SK-N-SH (cell line): ENCODE results near the gene KCNT1. TPM values are rescaled to one million over a fixed set of nuclear protein-coding genes. Genes with fewer than 3 reads are reported as not detected.

Source experiments
- CTCF ChIA-PET: fragments of 300-600, 350-600 bp; formaldehyde crosslinking; extraction: SDS; loops from one replicate; lab custom pipeline; 2021; lab: Yijun Ruan, JAX
- POLR2A ChIA-PET: fragments of 350-600 bp; sonication (Branson Sonifier 250); formaldehyde crosslinking; extraction: SDS; loops from one replicate; lab custom pipeline; 2020; ENCODE audit warnings: antibody characterized with exemption, inconsistent platforms; lab: Yijun Ruan, JAX
- DNase-seq: peaks from one replicate; pipeline ENCODE4 v3.0.0; 2012
- H2AFZ ChIP-seq: fragments of 200-600 bp; sonication (generic); 2 replicates; pipeline ENCODE4 v1.8.1; 2016; ENCODE audit warnings: antibody characterized with exemption, mild to moderate bottlenecking, low read depth
- H3F3A ChIP-seq: fragments of 200-600 bp; sonication (generic); replicated peaks from 2 replicates; pipeline ENCODE3; 2016; ENCODE audit warnings: antibody characterized with exemption, mild to moderate bottlenecking; ENCODE audit not compliant: insufficient read depth
- H3K27ac ChIP-seq, 2 experiments: fragments of 200-500 bp in 1 of 2; fragments of 200-600 bp in 1 of 2; sonication (Bioruptor generic) in 1 of 2; sonication (generic), shearing (Covaris generic) in 1 of 2; 2 replicates each; pipeline versions ENCODE4 v1.5.1 to v1.6.1; 2014 to 2016; ENCODE audit warnings: low read depth in 2 of 2, inconsistent platforms in 1 of 2, low read length in 1 of 2, mild to moderate bottlenecking in 1 of 2, mixed read lengths in 1 of 2
- H3K27me3 ChIP-seq: fragments of 200-600 bp; sonication (generic), shearing (Covaris generic); 2 replicates; pipeline ENCODE4 v1.6.1; 2016; ENCODE audit warnings: mixed run types; ENCODE audit not compliant: insufficient read depth
- H3K36me3 ChIP-seq, 2 experiments: fragments of 200-500 bp in 1 of 2; fragments of 200-600 bp in 1 of 2; sonication (Bioruptor generic) in 1 of 2; sonication (generic) in 1 of 2; replicated peaks in 1 of 2; 2 replicates each; pipeline versions ENCODE3 to v1.5.1; 2014 to 2016; ENCODE audit warnings: low read length in 1 of 2, mild to moderate bottlenecking in 1 of 2; ENCODE audit not compliant: insufficient read depth in 2 of 2, control insufficient read depth in 1 of 2
- H3K4me1 ChIP-seq, 2 experiments: fragments of 200-500 bp in 1 of 2; fragments of 200-600 bp in 1 of 2; sonication (Bioruptor generic) in 1 of 2; sonication (generic), shearing (Covaris generic) in 1 of 2; 2 replicates each; pipeline versions ENCODE4 v1.5.1 to v1.6.1; 2014 to 2016; ENCODE audit warnings: low read depth in 1 of 2, low read length in 1 of 2, mixed run types in 1 of 2; ENCODE audit not compliant: insufficient read depth in 2 of 2, control insufficient read depth in 1 of 2
- H3K4me2 ChIP-seq: fragments of 200-600 bp; sonication (generic), shearing (Covaris generic); 2 replicates; pipeline ENCODE4 v1.6.1; 2017; ENCODE audit warnings: mixed run types
- H3K4me3 ChIP-seq, 2 experiments: fragments of 200-500 bp in 1 of 2; fragments of 200-600 bp in 1 of 2; sonication (Bioruptor generic) in 1 of 2; sonication (generic), shearing (Covaris generic) in 1 of 2; 2 replicates each; pipeline versions ENCODE4 v1.5.1 to v1.8.1; 2014 to 2016; ENCODE audit warnings: low read depth in 2 of 2, inconsistent platforms in 1 of 2, low read length in 1 of 2, mild to moderate bottlenecking in 1 of 2, mixed read lengths in 1 of 2, moderate library complexity in 1 of 2
- H3K79me2 ChIP-seq: fragments of 200-600 bp; sonication (generic); 2 replicates; pipeline ENCODE4 v1.8.1; 2017; ENCODE audit warnings: mild to moderate bottlenecking; ENCODE audit not compliant: insufficient read depth
- H3K9ac ChIP-seq: fragments of 200-600 bp; sonication (generic); 2 replicates; pipeline ENCODE4 v1.6.1; 2017; ENCODE audit warnings: mixed run types
- H3K9me2 ChIP-seq: fragments of 200-600 bp; sonication (generic); 2 replicates; pipeline ENCODE4 v1.6.1; 2017; ENCODE audit warnings: mixed run types
- H3K9me3 ChIP-seq: fragments of 200-600 bp; sonication (generic); 2 replicates; pipeline ENCODE4 v1.6.1; 2017; ENCODE audit warnings: mixed run types, mild to moderate bottlenecking, moderate library complexity
- H4K20me1 ChIP-seq: fragments of 200-600 bp; sonication (generic); 2 replicates; pipeline ENCODE4 v1.6.1; 2017; ENCODE audit warnings: mild to moderate bottlenecking, mixed run types; ENCODE audit not compliant: insufficient read depth
- GATA2 ChIP-seq: sonication (generic); formaldehyde crosslinking; IDR thresholded peaks from 2 replicates; pipeline ENCODE4 v1.5.0; 2020; ENCODE audit warnings: mild to moderate bottlenecking, missing genetic modification reagents
- JUND ChIP-seq: IDR thresholded peaks from 2 replicates; pipeline ENCODE4 v1.4.0; 2012
- PBX3 ChIP-seq: IDR thresholded peaks from 2 replicates; pipeline ENCODE4; 2012
- POLR2AphosphoS5 ChIP-seq: IDR thresholded peaks from 2 replicates; pipeline ENCODE4 v1.6.1; 2012; ENCODE audit warnings: low read depth, low read length
- RAD21 ChIP-seq: IDR thresholded peaks from 2 replicates; pipeline ENCODE4 v1.6.1; 2012; ENCODE audit warnings: mild to moderate bottlenecking, low read length
- RCOR1 ChIP-seq: fragments of 150-350 bp; IDR thresholded peaks from 2 replicates; pipeline ENCODE4 v1.6.1; 2017; ENCODE audit warnings: antibody characterized with exemption, low read length
- RXRA ChIP-seq: IDR thresholded peaks from 2 replicates; pipeline ENCODE4 v1.4.0; 2012; ENCODE audit warnings: low read depth, mild to moderate bottlenecking, borderline replicate concordance
- SMC3 ChIP-seq: IDR thresholded peaks from 2 replicates; pipeline ENCODE4 v1.6.1; 2012; ENCODE audit warnings: low read depth, low read length, improper control_type of control experiment
- TAF1 ChIP-seq: IDR thresholded peaks from 2 replicates; pipeline ENCODE4 v1.6.1; 2012; ENCODE audit warnings: low read depth, mild to moderate bottlenecking, low read length, moderate library complexity, borderline replicate concordance
- YY1 ChIP-seq: IDR thresholded peaks from 2 replicates; pipeline ENCODE4 v1.4.0; 2012; ENCODE audit warnings: low read depth, mild to moderate bottlenecking
- WGBS: methylation state at CpG from one replicate; pipeline ENCODE4 v1.1.6; 2017; ENCODE audit warnings: low lambda C conversion rate; 5-methylcytosine and 5-hydroxymethylcytosine counted together
- polyA plus RNA-seq, 3 experiments: library from polyadenylated mRNA; depleted of rRNA; stranded (reverse); fragments of >200 nt; gene quantifications; 2 replicates each; pipeline ENCODE4 v1.2.3, GENCODE V29; 2012
- TF ChIP-seq, protein P1 (sequence below): fragments of 200-600 bp; sonication (generic); IDR thresholded peaks from 2 replicates; pipeline ENCODE4 v1.6.1; 2017; ENCODE audit warnings: antibody characterized with exemption, mild to moderate bottlenecking, moderate library complexity
- TF ChIP-seq, protein P2 (sequence below): IDR thresholded peaks from 2 replicates; pipeline ENCODE4 v1.6.1; 2012; ENCODE audit warnings: mild to moderate bottlenecking, low read depth, low read length, moderate library complexity
- TF ChIP-seq, protein P3 (sequence below): IDR thresholded peaks from 2 replicates; pipeline ENCODE4 v1.4.0; 2012; ENCODE audit warnings: low read depth, borderline replicate concordance

The KCNT1 gene
- polyA plus RNA-seq, 1 of the 3 experiments (the other 2 are of a cell fraction): 0.08 TPM

DNA sequence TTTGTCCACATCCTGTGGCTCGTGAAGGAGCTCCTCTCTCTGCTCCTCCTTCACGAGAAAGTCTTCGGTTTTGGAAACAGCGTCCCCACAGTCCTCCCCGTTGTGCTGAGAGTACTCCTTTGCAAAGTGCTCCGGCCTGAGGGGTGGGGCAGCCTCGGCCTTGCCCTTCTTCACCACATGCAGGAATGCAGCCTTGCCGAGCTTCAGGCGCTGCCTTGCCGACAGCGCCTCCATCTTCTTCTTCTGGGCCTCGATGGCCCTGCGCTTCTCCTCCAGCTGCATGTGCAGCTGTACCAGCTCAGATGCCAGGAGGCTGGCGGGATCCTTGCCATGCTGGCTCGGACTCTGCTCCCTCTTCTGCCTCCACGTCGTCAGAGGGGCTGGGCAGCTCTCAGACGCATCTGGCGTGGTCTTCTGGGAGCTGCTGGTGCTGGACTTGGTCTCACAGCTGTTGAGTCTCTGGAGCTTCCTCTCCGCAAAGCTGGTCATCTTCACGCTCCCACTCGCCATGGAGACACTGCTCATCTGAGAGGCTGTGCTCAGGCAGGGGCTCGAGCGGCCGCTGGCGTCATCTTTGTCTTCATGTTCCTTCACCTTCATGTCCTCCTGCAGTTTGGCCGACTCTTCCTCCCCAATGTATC is 119.9 kb downstream of the KCNT1 start:
- Histone ChIP-seq H2AFZ (no peak overlapping the region), H3K9me3 (no peaks in the 10 kb centered on the region), H3F3A (no peaks in the 10 kb centered on the region), H3K4me3 (no peak overlapping the region), H3K4me2 (no peak overlapping the region), H3K9me2 (no peaks in the 10 kb centered on the region), H4K20me1 (0 out of 2 replicates have a peak, but pooled peaks cover 9% of the 10 kb centered on the region), H3K79me2 (peaks cover 17% of the 10 kb centered on the region; the same call in 1 of the 2 replicates), H3K27me3 (no peaks in the 10 kb centered on the region), H3K4me1 (no peaks in the 10 kb centered on the region), H3K36me3 (peaks cover 27 to 62% of the 10 kb centered on the region in 2 experiments), H3K9ac (no peak overlapping the region), H3K27ac (no peak overlapping the region)
- no peak for DNase-seq
- 95% methylated on average over 21 of the region's 27 CpGs for WGBS
- POLR2A ChIA-PET: no interaction called here
- TF ChIP-seq GATA2 (no peak), PBX3 (no peak), POLR2AphosphoS5 (no peak), RAD21 (no peak), RCOR1 (no peak), JUND (no peak), YY1 (no peak), SMC3 (no peak)
- TF ChIP-seq, protein P1, sequence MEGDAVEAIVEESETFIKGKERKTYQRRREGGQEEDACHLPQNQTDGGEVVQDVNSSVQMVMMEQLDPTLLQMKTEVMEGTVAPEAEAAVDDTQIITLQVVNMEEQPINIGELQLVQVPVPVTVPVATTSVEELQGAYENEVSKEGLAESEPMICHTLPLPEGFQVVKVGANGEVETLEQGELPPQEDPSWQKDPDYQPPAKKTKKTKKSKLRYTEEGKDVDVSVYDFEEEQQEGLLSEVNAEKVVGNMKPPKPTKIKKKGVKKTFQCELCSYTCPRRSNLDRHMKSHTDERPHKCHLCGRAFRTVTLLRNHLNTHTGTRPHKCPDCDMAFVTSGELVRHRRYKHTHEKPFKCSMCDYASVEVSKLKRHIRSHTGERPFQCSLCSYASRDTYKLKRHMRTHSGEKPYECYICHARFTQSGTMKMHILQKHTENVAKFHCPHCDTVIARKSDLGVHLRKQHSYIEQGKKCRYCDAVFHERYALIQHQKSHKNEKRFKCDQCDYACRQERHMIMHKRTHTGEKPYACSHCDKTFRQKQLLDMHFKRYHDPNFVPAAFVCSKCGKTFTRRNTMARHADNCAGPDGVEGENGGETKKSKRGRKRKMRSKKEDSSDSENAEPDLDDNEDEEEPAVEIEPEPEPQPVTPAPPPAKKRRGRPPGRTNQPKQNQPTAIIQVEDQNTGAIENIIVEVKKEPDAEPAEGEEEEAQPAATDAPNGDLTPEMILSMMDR: no peak
- CTCF ChIA-PET: interaction anchor here (1.0 kb wide), 1 partner anchor 24 kb away, joined by 4 read pairs; no protein-coding TSS in a partner anchor

DNA sequence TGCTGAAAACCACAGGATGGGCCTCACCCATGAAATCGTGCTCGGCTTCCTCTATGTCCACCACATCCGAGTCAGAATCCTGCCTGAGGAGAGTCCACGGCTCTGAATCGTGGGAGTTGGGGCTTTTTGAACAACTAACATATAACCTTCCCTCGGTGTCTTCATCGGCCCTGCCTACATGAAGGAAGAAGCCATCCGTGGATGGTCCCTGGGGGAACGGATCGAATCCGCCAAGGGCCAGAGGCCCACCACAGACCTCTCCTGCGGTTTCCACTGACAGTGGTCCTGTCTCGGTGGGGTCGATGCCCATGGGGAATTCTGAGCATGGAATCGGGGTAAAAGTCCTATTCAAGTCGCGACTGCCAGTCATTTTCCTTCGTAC is 120.4 kb downstream of the KCNT1 start:
- CTCF ChIA-PET: interaction anchor here (1.0 kb wide), 1 partner anchor 25 kb away, joined by 4 read pairs; no protein-coding TSS in a partner anchor

More for the DNA sequence above, 120.4 kb downstream of the KCNT1 start:
- TF ChIP-seq, protein P2, sequence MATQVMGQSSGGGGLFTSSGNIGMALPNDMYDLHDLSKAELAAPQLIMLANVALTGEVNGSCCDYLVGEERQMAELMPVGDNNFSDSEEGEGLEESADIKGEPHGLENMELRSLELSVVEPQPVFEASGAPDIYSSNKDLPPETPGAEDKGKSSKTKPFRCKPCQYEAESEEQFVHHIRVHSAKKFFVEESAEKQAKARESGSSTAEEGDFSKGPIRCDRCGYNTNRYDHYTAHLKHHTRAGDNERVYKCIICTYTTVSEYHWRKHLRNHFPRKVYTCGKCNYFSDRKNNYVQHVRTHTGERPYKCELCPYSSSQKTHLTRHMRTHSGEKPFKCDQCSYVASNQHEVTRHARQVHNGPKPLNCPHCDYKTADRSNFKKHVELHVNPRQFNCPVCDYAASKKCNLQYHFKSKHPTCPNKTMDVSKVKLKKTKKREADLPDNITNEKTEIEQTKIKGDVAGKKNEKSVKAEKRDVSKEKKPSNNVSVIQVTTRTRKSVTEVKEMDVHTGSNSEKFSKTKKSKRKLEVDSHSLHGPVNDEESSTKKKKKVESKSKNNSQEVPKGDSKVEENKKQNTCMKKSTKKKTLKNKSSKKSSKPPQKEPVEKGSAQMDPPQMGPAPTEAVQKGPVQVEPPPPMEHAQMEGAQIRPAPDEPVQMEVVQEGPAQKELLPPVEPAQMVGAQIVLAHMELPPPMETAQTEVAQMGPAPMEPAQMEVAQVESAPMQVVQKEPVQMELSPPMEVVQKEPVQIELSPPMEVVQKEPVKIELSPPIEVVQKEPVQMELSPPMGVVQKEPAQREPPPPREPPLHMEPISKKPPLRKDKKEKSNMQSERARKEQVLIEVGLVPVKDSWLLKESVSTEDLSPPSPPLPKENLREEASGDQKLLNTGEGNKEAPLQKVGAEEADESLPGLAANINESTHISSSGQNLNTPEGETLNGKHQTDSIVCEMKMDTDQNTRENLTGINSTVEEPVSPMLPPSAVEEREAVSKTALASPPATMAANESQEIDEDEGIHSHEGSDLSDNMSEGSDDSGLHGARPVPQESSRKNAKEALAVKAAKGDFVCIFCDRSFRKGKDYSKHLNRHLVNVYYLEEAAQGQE: no peak
- TF ChIP-seq TAF1 (no peak), RXRA (no peak)
- TF ChIP-seq, protein P3, sequence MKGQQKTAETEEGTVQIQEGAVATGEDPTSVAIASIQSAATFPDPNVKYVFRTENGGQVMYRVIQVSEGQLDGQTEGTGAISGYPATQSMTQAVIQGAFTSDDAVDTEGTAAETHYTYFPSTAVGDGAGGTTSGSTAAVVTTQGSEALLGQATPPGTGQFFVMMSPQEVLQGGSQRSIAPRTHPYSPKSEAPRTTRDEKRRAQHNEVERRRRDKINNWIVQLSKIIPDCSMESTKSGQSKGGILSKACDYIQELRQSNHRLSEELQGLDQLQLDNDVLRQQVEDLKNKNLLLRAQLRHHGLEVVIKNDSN: no peak
- TF ChIP-seq, all 33 proteins: peak for 0
- no peaks in the 10 kb centered on the region for H3F3A ChIP-seq
- no peaks in the 10 kb centered on the region for H3K4me1 ChIP-seq
- H2AFZ ChIP-seq: no peak overlapping the region
- H3K9ac ChIP-seq: no peak overlapping the region
- no peak overlapping the region for H3K4me2 ChIP-seq
- peaks cover 22% of the 10 kb centered on the region; the same call in 1 of the 2 replicates for H3K79me2 ChIP-seq
- no peaks in the 10 kb centered on the region for H3K9me2 ChIP-seq
- no peaks in the 10 kb centered on the region for H3K9me3 ChIP-seq
- DNase-seq: no peak
- H3K27ac ChIP-seq: no peak overlapping the region
- 0 out of 2 replicates have a peak, but pooled peaks cover 9% of the 10 kb centered on the region for H4K20me1 ChIP-seq
- no peaks in the 10 kb centered on the region for H3K27me3 ChIP-seq
- H3K4me3 ChIP-seq: no peak overlapping the region
- POLR2A ChIA-PET: no interaction called here
- peaks cover 25 to 65% of the 10 kb centered on the region in 2 experiments for H3K36me3 ChIP-seq
- 96% methylated on average over 18 of the region's 18 CpGs for WGBS
